ENCODE results near the gene ARID1B. TPM values are rescaled to one million over a fixed set of nuclear protein-coding genes. Genes with fewer than 3 reads are reported as not detected.

Gene ARID1B
- total and polyA plus RNA-seq, 2 of the 4 experiments (the other 2 are of a cell fraction) = 14.5 to 20.1 TPM

- Histone ChIP-seq H2BK20ac (ENCODE audit: low read depth, low read length) (no peak overlapping the region), H4K5ac (ENCODE audit: low read depth, low read length) (no peak overlapping the region), H4K20me1 (ENCODE audit: insufficient read depth, low read length) (no peaks in the 10 kb centered on the region), H3K4ac (ENCODE audit: low read depth, low read length) (no peak overlapping the region), H3K79me1 (ENCODE audit: low read depth in 1 of 2, low read length in 2 of 2) (peaks cover 29 to 60% of the 10 kb centered on the region in 2 experiments), H2BK5ac (ENCODE audit: low read depth, low read length, poor library complexity, severe bottlenecking) (no peak overlapping the region), H2BK15ac (ENCODE audit: low read depth, low read length) (no peak overlapping the region), H3K4me2 (ENCODE audit: low read depth, low read length) (no peak overlapping the region), H4K8ac (ENCODE audit: low read depth in 2 of 2, low read length in 2 of 2) (no peak overlapping the region), H3K18ac (ENCODE audit: low read depth, low read length) (no peak overlapping the region), H3K4me1 (ENCODE audit: control insufficient read depth, insufficient read depth, low read length) (peaks cover 4% of the 10 kb centered on the region), H3K27ac (ENCODE audit: insufficient read depth, low read length) (no peak overlapping the region), H3K9me1 (ENCODE audit: insufficient read depth, low read length) (peaks cover 17% of the 10 kb centered on the region), H3K9ac (ENCODE audit: low read depth, low read length) (no peak overlapping the region), H3K36me3 (ENCODE audit: control insufficient read depth, insufficient read depth, low read length) (0 out of 2 replicates have a peak, but pooled peaks cover 6% of the 10 kb centered on the region), H3K9me3 (ENCODE audit: control insufficient read depth, insufficient read depth, low read length) (no peaks in the 10 kb centered on the region), H3K27me3 (ENCODE audit: control insufficient read depth, insufficient read depth, low read length) (no peaks in the 10 kb centered on the region), H3K23ac (ENCODE audit: low read depth, low read length) (no peak overlapping the region), H3K4me3 (ENCODE audit: insufficient read depth, low read depth, low read length) (no peak overlapping the region), H2BK120ac (ENCODE audit: low read depth, low read length) (no peak overlapping the region), H2AK5ac (ENCODE audit: low read depth, low read length) (no peak overlapping the region), H4K91ac (ENCODE audit: insufficient read depth, low read depth, low read length) (no peak overlapping the region), H3K56ac (ENCODE audit: extremely low read depth, insufficient read depth, low read length) (no peak overlapping the region), H3K14ac (replicated peaks; ENCODE audit: low read depth, low read length) (no peak overlapping the region), H2AK9ac (replicated peaks; ENCODE audit: low read depth, low read length, poor library complexity) (no peak overlapping the region), H2AFZ (replicated peaks; ENCODE audit: low read length, poor library complexity) (no peak overlapping the region)
- TF ChIP-seq RCOR1 (IDR thresholded peaks at IDR 0.05; ENCODE audit: insufficient replicate concordance, low read length) (no peak), MAZ (IDR thresholded peaks at IDR 0.05; ENCODE audit: borderline replicate concordance, low read depth, low read length) (no peak), NFE2L2 (IDR thresholded peaks at IDR 0.05; ENCODE audit: low read depth, low read length) (no peak), FOS (IDR thresholded peaks at IDR 0.05; ENCODE audit: low read depth, low read length) (no peak), MAFK (IDR thresholded peaks at IDR 0.05; ENCODE audit: low read depth, low read length) (no peak), RFX5 (IDR thresholded peaks at IDR 0.05; ENCODE audit: low read depth, low read length) (no peak), MXI1 (IDR thresholded peaks at IDR 0.05; ENCODE audit: borderline replicate concordance, low read depth, low read length) (no peak)
- WGBS, 2 experiments (ENCODE audit: extremely low coverage in 2 of 2, insufficient read length in 1 of 2) = 94% methylated on average over 3 of the region's 6 CpGs; no CpG with 5 or more reads in 1 of the 2 experiments
- dilution Hi-C loops (cut with HindIII; ENCODE audit: low sequenced_read_pairs, unreplicated experiment) (no loop called here), intact Hi-C loops (cut with micrococcal nuclease) (loop anchor here (5.0 kb wide), 1 partner anchor 47 kb away; no protein-coding TSS in a partner anchor), in situ Hi-C loops (cut with MboI; ENCODE audit: low sequenced_read_pairs) (no loop called here)
- DNase-seq (no peak), ATAC-seq (ENCODE audit: low read depth) (no peak)
- CTCF ChIA-PET = no interaction called here
- BruUV-seq (replicated peaks) = no TSS peak
- POLR2A ChIA-PET (ENCODE audit: unreplicated experiment) = no interaction called here
Observed at GRCh38 chr6:157094038-157094437, 316.9 kb downstream of the ARID1B start.

Data from IMR-90 (cell line).